Subcutaneous abdominal adipose tissue (tissue), 5 donors: ENCODE measurements around the gene APOC1.
A peak's percentile ranks its signal among the peaks of the same experiment; 100 is the strongest.
"Not testable (repeated sequence)": the region's sequence is repeated elsewhere in the genome, so short reads cannot be mapped to it uniquely, and the experiment has no call there.

Experiments
- H3K27ac ChIP-seq: one replicate; pipeline ENCODE4 v1.7.0; 2013; ENCODE audit warnings: low read depth, mild to moderate bottlenecking, inconsistent platforms, low read length, moderate library complexity
- H3K27me3 ChIP-seq, 5 donors: one replicate each; pipeline ENCODE4 v1.7.0; 2013; ENCODE audit warnings: low read length in 5 of 5, inconsistent platforms in 1 of 5; ENCODE audit not compliant: control insufficient read depth in 5 of 5, insufficient read depth in 4 of 5
- H3K36me3 ChIP-seq, 5 donors: one replicate each; pipeline ENCODE4 v1.7.0; 2013; ENCODE audit warnings: low read length in 5 of 5; ENCODE audit not compliant: control insufficient read depth in 5 of 5, insufficient read depth in 5 of 5
- H3K4me1 ChIP-seq, 5 donors: one replicate each; pipeline ENCODE4 v1.7.0; 2013; ENCODE audit warnings: low read length in 5 of 5, mild to moderate bottlenecking in 3 of 5, moderate library complexity in 1 of 5; ENCODE audit not compliant: control insufficient read depth in 5 of 5, insufficient read depth in 5 of 5
- H3K4me3 ChIP-seq, 5 donors: one replicate each; pipeline ENCODE4 v1.7.0; 2013; ENCODE audit warnings: low read length in 5 of 5, low read depth in 1 of 5
- H3K9ac ChIP-seq, 5 donors: one replicate each; pipeline ENCODE4 v1.7.0; 2013; ENCODE audit warnings: low read length in 5 of 5, mild to moderate bottlenecking in 4 of 5, moderate library complexity in 3 of 5
- H3K9me3 ChIP-seq, 5 donors: one replicate each; pipeline ENCODE4 v1.7.0; 2013; ENCODE audit warnings: low read length in 5 of 5; ENCODE audit not compliant: control insufficient read depth in 5 of 5
- donor health status: healthy.
- donor health status: healthy.
- donor health status: healthy.
- donor health status: healthy.
- donor health status: healthy.

The APOC1 gene

DNA sequence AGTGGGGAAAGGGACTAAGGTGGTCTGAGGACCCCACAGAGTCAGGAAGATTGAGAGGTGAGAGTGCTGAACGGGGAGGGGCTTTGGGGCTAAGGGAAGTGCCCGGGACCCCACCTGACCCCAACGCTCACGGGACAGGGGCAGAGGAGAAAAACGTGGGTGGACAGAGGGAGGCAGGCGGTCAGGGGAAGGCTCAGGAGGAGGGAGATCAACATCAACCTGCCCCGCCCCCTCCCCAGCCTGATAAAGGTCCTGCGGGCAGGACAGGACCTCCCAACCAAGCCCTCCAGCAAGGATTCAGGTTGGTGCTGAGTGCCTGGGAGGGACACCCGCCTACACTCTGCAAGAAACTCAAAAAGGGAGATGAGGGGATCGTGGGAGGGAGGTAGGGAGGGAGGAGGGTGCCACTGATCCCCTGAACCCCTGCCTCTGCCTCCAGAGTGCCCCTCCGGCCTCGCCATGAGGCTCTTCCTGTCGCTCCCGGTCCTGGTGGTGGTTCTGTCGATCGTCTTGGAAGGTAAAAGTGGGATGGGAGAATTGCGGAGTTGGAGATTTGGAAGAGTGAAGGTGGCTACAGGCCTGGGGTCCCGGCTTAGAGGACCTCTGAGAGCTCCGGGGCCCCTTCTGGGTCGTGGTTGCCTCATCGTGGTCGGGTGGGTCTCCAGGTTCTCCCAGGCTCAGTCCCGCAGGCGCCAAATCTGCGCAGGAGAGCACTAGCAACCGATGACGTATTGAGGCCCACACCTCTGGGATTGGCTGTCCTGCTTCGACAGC, at the start of gene APOC1:
Gene APOC1, plus strand, starts transcription at position 176 of the 774 bp plus-strand sequence. Its CDS starts 284 bp downstream, at position 460.
- Histone ChIP-seq H3K9ac (peak within 1 kb of the TSS in 4 of 5 donors; percentile 30 to 64 (median 44)), H3K4me1 (peaks cover 6 to 61% (median 49%) of the 10 kb centered on the region in 5 donors), H3K4me3 (peak within 1 kb of the TSS; percentile 51 to 75 (median 69)), H3K27ac (peak within 1 kb of the TSS; percentile 44)
- H3K27me3 ChIP-seq, H3K36me3 ChIP-seq, H3K9me3 ChIP-seq: not testable (repeated sequence)

DNA sequence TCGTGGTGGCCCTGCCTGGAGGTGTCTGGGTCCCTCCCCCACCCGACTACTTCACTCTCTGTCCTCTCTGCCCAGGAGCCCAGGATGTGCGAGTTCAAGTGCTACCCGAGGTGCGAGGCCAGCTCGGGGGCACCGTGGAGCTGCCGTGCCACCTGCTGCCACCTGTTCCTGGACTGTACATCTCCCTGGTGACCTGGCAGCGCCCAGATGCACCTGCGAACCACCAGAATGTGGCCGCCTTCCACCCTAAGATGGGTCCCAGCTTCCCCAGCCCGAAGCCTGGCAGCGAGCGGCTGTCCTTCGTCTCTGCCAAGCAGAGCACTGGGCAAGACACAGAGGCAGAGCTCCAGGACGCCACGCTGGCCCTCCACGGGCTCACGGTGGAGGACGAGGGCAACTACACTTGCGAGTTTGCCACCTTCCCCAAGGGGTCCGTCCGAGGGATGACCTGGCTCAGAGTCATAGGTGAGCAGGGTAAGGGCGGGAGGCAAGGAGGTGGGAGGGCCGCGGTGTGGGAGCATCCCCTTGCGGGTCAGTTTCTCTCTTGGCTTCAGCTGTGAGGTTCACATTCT, 49.1 kb upstream of the APOC1 start:
- no peak overlapping the region for H3K4me3 ChIP-seq
- H3K27me3 ChIP-seq, result no peaks in the 10 kb centered on the region
- peaks cover 0 to 26% (median 14%) of the 10 kb centered on the region in 5 donors for H3K36me3 ChIP-seq
- H3K4me1 ChIP-seq, result peaks cover 2 to 34% (median 8%) of the 10 kb centered on the region in 5 donors
- no peak overlapping the region for H3K9ac ChIP-seq
- H3K27ac ChIP-seq, result peak overlapping the region; percentile 44
- H3K9me3 ChIP-seq, result no peaks in the 10 kb centered on the region

DNA sequence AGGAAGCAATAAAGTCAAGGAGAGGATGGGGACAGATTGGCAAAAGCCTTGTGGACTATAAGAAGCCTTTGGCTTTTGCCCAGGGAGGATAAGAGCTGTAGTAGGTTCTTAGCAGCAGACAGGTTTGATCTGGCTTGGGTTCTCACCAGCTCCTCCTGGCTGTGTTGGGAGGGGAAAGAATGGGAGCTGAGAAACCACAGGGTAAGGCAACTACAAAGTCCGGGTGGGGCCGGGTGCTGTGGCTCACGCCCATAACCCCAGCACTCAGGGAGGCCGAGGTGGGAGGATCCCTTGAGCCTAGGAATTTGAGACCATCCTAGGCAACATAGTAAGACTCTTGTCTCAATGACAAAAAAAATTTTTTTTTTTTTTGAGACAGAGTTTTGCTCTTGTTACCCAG, 47.7 kb upstream of the APOC1 start:
- Histone ChIP-seq H3K9me3 (no peaks in the 10 kb centered on the region), H3K9ac (no peak overlapping the region), H3K27me3 (no peaks in the 10 kb centered on the region), H3K36me3 (peaks cover 0 to 29% (median 18%) of the 10 kb centered on the region in 5 donors), H3K27ac (peak overlapping the region; percentile 44), H3K4me1 (peaks cover 2 to 39% (median 10%) of the 10 kb centered on the region in 5 donors), H3K4me3 (no peak overlapping the region)

DNA sequence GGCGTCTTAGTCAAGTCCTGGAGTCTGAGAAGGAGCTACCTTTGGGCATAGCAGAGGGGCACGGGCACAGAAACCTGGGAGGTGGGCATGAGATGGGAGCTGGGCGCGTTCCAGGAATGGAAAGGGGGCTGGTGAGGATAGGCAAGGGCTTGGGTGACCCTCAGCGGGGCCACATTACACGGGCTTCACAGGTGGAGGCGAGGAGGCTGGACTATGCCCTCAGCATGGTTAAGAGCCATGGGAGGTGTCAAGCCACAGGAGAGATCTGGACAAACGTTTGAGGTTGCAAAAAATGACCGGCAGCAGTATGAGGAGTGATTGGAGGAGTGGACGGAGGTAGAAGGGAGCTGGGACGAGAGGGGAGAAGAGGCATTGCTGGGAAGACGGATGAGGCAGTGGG, 46.8 kb upstream of the APOC1 start:
- Histone ChIP-seq H3K27me3 (no peaks in the 10 kb centered on the region), H3K9ac (no peak overlapping the region), H3K9me3 (no peaks in the 10 kb centered on the region), H3K4me3 (no peak overlapping the region), H3K36me3 (peaks cover 3 to 38% (median 27%) of the 10 kb centered on the region in 5 donors), H3K4me1 (peaks cover 2 to 47% (median 13%) of the 10 kb centered on the region in 5 donors), H3K27ac (peak overlapping the region; percentile 58)

DNA sequence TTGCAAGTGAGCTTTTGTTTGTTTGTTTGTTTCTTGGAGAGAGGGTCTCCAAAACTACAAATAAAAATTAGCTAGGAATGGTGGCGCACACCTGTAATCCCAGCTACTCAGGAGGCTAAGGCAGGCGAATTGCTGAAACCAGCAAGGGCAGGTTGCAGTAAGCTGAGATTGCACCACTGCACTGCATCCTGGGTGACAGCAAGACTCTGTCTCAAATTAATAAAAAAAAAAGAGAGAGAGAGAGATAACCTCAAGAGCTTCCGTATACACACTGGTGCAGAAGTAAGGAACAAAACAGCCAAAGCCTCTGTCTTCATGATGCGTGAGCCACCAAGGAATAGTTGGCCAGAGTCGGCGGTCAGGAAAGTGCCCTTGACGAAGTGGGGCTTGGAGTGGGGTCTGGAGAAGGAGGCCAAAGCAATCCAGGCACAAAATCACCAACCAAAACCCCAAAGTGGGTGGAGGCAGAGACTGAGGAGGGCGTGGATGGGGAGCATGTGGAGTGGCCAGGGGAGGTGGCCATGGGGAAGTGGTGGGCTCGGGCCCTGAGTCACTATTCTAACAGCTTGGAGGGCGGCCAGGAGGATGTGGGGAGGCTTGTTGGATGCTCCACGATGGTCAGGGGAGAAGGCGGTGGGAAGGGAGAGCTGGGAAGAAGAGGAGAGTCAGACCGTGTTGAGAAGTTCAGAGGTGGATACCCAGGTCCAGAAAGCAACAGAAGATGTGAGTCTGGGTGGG, 44.5 kb upstream of the APOC1 start:
- H3K36me3 ChIP-seq, result peaks cover 3 to 59% (median 47%) of the 10 kb centered on the region in 5 donors
- H3K4me1 ChIP-seq, result peaks cover 2 to 58% (median 16%) of the 10 kb centered on the region in 5 donors
- H3K9ac ChIP-seq, result peak overlapping the region in 3 of 5 donors; percentile 19 to 48 (median 34)
- peak overlapping the region; percentile 76 for H3K27ac ChIP-seq
- H3K27me3 ChIP-seq, result no peaks in the 10 kb centered on the region
- H3K4me3 ChIP-seq, result no peak overlapping the region
- H3K9me3 ChIP-seq, result no peaks in the 10 kb centered on the region

DNA sequence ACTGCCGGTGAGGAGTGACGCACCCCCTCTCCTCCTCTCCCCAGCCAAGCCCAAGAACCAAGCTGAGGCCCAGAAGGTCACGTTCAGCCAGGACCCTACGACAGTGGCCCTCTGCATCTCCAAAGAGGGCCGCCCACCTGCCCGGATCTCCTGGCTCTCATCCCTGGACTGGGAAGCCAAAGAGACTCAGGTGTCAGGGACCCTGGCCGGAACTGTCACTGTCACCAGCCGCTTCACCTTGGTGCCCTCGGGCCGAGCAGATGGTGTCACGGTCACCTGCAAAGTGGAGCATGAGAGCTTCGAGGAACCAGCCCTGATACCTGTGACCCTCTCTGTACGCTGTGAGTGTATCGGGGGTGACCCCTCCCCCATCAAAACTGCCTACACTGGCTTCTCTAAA, 42.6 kb upstream of the APOC1 start:
- peak overlapping the region in 1 of 5 donors; percentile 42 for H3K9ac ChIP-seq
- H3K27ac ChIP-seq, result peak overlapping the region; percentile 54
- peaks cover 4 to 66% (median 19%) of the 10 kb centered on the region in 5 donors for H3K4me1 ChIP-seq
- H3K27me3 ChIP-seq, result no peaks in the 10 kb centered on the region
- peaks cover 3 to 62% (median 54%) of the 10 kb centered on the region in 5 donors for H3K36me3 ChIP-seq
- H3K4me3 ChIP-seq, result no peak overlapping the region
- no peaks in the 10 kb centered on the region for H3K9me3 ChIP-seq

DNA sequence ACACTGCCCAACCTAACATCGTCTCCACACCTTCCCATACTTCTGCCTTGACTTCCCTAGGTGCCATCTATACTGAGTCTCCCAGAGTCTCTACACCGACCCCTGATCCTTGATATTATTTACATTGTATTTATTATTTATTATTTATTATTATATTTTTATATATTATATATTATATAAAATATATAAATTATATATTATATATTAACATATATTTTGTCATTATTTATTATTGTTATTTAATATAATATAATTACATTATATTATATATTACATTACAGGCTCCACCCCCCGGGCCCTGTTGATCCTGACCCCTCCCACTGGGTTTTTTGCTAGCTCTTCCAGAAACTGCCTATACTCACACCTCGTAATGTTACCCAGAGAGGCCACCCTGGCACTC, 41.7 kb upstream of the APOC1 start:
- H3K4me3 ChIP-seq, result no peak overlapping the region
- no peaks in the 10 kb centered on the region for H3K9me3 ChIP-seq
- peaks cover 3 to 65% (median 58%) of the 10 kb centered on the region in 5 donors for H3K36me3 ChIP-seq
- H3K4me1 ChIP-seq, result peaks cover 4 to 62% (median 19%) of the 10 kb centered on the region in 5 donors
- H3K9ac ChIP-seq, result no peak overlapping the region
- H3K27ac ChIP-seq, result no peak overlapping the region
- no peaks in the 10 kb centered on the region for H3K27me3 ChIP-seq

DNA sequence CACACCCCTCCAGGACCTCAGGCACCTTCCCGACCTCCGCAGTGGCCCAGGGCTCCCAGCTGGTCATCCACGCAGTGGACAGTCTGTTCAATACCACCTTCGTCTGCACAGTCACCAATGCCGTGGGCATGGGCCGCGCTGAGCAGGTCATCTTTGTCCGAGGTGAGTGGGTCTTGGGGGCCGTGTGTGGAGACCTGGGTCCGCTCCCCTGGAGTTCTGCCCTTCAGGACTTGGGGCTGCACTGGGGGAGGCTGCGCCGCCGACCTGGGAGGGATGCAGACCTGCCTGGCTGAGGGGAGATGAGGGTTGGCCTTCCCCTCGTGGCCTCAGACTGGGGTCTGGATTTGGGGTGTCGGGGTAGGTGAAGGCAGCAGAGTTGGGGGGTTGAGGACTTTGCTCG, 40.1 kb upstream of the APOC1 start:
- Histone ChIP-seq H3K27ac (peak overlapping the region; percentile 65), H3K27me3 (no peaks in the 10 kb centered on the region), H3K4me3 (no peak overlapping the region), H3K9me3 (no peaks in the 10 kb centered on the region), H3K9ac (no peak overlapping the region), H3K4me1 (peaks cover 4 to 53% (median 19%) of the 10 kb centered on the region in 5 donors), H3K36me3 (peaks cover 3 to 76% (median 71%) of the 10 kb centered on the region in 5 donors)

DNA sequence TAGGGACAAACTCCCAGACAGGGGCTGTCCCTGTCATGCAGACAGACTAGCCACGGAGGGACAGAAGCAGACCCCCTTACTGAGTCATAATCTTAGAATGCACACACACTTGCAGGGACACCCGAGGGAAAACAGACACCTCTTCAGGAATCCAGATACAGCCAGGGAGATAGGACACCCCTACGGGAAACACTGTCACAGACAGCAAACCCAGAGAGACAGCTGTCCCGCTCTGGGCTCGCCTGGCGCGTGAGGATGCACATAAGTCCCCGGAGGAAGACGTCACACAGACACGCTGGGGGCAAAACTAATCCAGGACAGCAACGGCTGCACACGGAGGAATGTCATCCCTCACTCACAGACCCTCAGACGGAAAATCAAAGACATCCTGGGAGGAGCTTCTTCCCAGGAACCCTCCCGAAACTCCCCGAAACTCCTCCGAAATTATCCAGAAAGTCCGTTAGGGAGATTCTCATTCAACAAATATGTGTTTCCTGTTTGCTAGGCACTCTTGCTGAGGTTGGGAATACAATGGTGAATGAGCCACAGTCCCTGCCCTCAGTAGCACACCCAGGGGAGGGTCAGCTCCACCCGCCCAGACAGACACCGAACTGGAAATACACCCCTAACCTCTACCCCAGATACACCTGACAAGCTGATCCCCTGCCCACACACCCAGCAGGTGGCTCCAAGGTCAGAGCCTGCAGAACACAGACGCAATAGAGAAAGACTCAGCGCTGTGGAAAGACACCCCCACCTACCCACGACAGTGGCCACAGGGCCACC, 38.5 kb upstream of the APOC1 start:
- no peaks in the 10 kb centered on the region for H3K27me3 ChIP-seq
- no peak overlapping the region for H3K4me3 ChIP-seq
- peak overlapping the region in 1 of 5 donors; percentile 5 for H3K9ac ChIP-seq
- H3K9me3 ChIP-seq, result no peaks in the 10 kb centered on the region
- H3K4me1 ChIP-seq, result peaks cover 0 to 49% (median 10%) of the 10 kb centered on the region in 5 donors
- peaks cover 3 to 80% (median 74%) of the 10 kb centered on the region in 5 donors for H3K36me3 ChIP-seq
- peak overlapping the region; percentile 65 for H3K27ac ChIP-seq
